IMR-90 (cell line): ENCODE results near the gene MAGOH. TPM values are rescaled to one million over a fixed set of nuclear protein-coding genes. Genes with fewer than 3 reads are reported as not detected.

Experiments
- ATAC-seq: fragments of 200-7000 bp; cut with Tn5 transposase; 2 replicates; pipeline ENCODE4 v1.9.1; 2020; ENCODE audit warnings: low read depth, mild to moderate bottlenecking, moderate library complexity
- BruUV-seq: library from RNA; stranded (reverse); fragments of 400-500 nt; replicated peaks from 2 replicates; lab custom pipeline; 2021; lab: Mats Ljungman, UMichigan
- CTCF ChIA-PET: fragments of 300-600 bp; formaldehyde crosslinking; extraction: SDS; loops from one replicate; lab custom pipeline; 2021; ENCODE audit warnings: antibody characterized with exemption; lab: Yijun Ruan, JAX
- POLR2A ChIA-PET: fragments of 300-600 bp; sonication (Branson Sonifier 250); formaldehyde crosslinking; loops from one replicate; lab custom pipeline; 2022; ENCODE audit warnings: antibody characterized with exemption; ENCODE audit not compliant: unreplicated experiment; lab: Charles Lee
- DNase-seq: peaks from one replicate; pipeline ENCODE4 v3.0.0; 2013
- H2AFZ ChIP-seq: replicated peaks from 2 replicates; pipeline ENCODE3; 2013; ENCODE audit warnings: low read length, mild to moderate bottlenecking; ENCODE audit not compliant: poor library complexity
- H2AK5ac ChIP-seq: 2 replicates; pipeline ENCODE4 v1.6.1; 2013; ENCODE audit warnings: low read depth, low read length, inconsistent platforms
- H2AK9ac ChIP-seq: replicated peaks from 2 replicates; pipeline ENCODE3; 2013; ENCODE audit warnings: mild to moderate bottlenecking, low read depth, low read length, moderate library complexity; ENCODE audit not compliant: poor library complexity
- H2BK120ac ChIP-seq: 2 replicates; pipeline ENCODE4 v1.6.1; 2013; ENCODE audit warnings: low read depth, low read length, inconsistent platforms
- H2BK15ac ChIP-seq: 3 replicates; pipeline ENCODE4 v1.6.1; 2013; ENCODE audit warnings: low read depth, low read length, inconsistent platforms
- H2BK20ac ChIP-seq: 2 replicates; pipeline ENCODE4 v1.6.1; 2013; ENCODE audit warnings: low read depth, mild to moderate bottlenecking, inconsistent platforms, low read length, moderate library complexity
- H2BK5ac ChIP-seq: 2 replicates; pipeline ENCODE4 v1.6.1; 2013; ENCODE audit warnings: mild to moderate bottlenecking, low read depth, low read length, inconsistent platforms; ENCODE audit not compliant: poor library complexity, severe bottlenecking
- H3K14ac ChIP-seq: replicated peaks from 2 replicates; pipeline ENCODE4 v1.6.1; 2013; ENCODE audit warnings: low read depth, low read length, inconsistent platforms
- H3K18ac ChIP-seq: 2 replicates; pipeline ENCODE4 v1.6.1; 2013; ENCODE audit warnings: low read depth, low read length, control low read depth
- H3K23ac ChIP-seq: 2 replicates; pipeline ENCODE4 v1.6.1; 2013; ENCODE audit warnings: low read depth, low read length, inconsistent platforms
- H3K27ac ChIP-seq: 2 replicates; pipeline ENCODE4 v1.5.1; 2013; ENCODE audit warnings: mild to moderate bottlenecking, control low read depth, low read length; ENCODE audit not compliant: insufficient read depth
- H3K27me3 ChIP-seq: 2 replicates; pipeline ENCODE4 v1.6.1; 2013; ENCODE audit warnings: low read length; ENCODE audit not compliant: control insufficient read depth, insufficient read depth
- H3K36me3 ChIP-seq: 2 replicates; pipeline ENCODE4 v1.6.1; 2013; ENCODE audit warnings: low read length, mixed read lengths; ENCODE audit not compliant: control insufficient read depth, insufficient read depth
- H3K4ac ChIP-seq: 2 replicates; pipeline ENCODE4 v1.6.1; 2013; ENCODE audit warnings: low read depth, low read length, inconsistent platforms
- H3K4me1 ChIP-seq: 2 replicates; pipeline ENCODE4 v1.6.1; 2013; ENCODE audit warnings: low read length, mixed read lengths; ENCODE audit not compliant: control insufficient read depth, insufficient read depth
- H3K4me2 ChIP-seq: 2 replicates; pipeline ENCODE4 v1.6.1; 2013; ENCODE audit warnings: low read depth, mild to moderate bottlenecking, control low read depth, low read length, moderate library complexity
- H3K4me3 ChIP-seq: 2 replicates; pipeline ENCODE4 v1.5.1; 2013; ENCODE audit warnings: low read depth, mild to moderate bottlenecking, control low read depth, low read length, moderate library complexity; ENCODE audit not compliant: insufficient read depth
- H3K56ac ChIP-seq: 2 replicates; pipeline ENCODE4 v1.6.1; 2013; ENCODE audit warnings: low read length, inconsistent platforms; ENCODE audit not compliant: insufficient read depth; ENCODE audit errors: extremely low read depth
- H3K79me1 ChIP-seq, 2 experiments: 2 replicates each; pipeline ENCODE4 v1.6.1; 2013; ENCODE audit warnings: low read length in 2 of 2, inconsistent platforms in 1 of 2, low read depth in 1 of 2
- H3K9ac ChIP-seq: 2 replicates; pipeline ENCODE4 v1.6.1; 2013; ENCODE audit warnings: low read depth, low read length, control low read depth
- H3K9me1 ChIP-seq: 2 replicates; pipeline ENCODE4 v1.6.1; 2013; ENCODE audit warnings: low read length, inconsistent platforms; ENCODE audit not compliant: insufficient read depth
- H3K9me3 ChIP-seq: 2 replicates; pipeline ENCODE4 v1.6.1; 2013; ENCODE audit warnings: low read length; ENCODE audit not compliant: control insufficient read depth, insufficient read depth
- H4K20me1 ChIP-seq: 2 replicates; pipeline ENCODE4 v1.6.1; 2013; ENCODE audit warnings: low read length, inconsistent platforms; ENCODE audit not compliant: insufficient read depth
- H4K5ac ChIP-seq: 2 replicates; pipeline ENCODE4 v1.6.1; 2013; ENCODE audit warnings: mild to moderate bottlenecking, low read depth, low read length, control low read depth
- H4K8ac ChIP-seq, 2 experiments: 2 replicates each; pipeline ENCODE4 v1.6.1; 2013; ENCODE audit warnings: low read depth in 2 of 2, low read length in 2 of 2, control low read depth in 1 of 2, inconsistent platforms in 1 of 2
- H4K91ac ChIP-seq: 2 replicates; pipeline ENCODE4 v1.6.1; 2013; ENCODE audit warnings: low read depth, low read length, inconsistent platforms; ENCODE audit not compliant: insufficient read depth
- CTCF ChIP-seq: conservative IDR thresholded peaks from 2 replicates; pipeline ENCODE4 v1.5.1; 2012; ENCODE audit warnings: mild to moderate bottlenecking, low read depth, low read length, improper control_type of control experiment
- MAZ ChIP-seq: IDR thresholded peaks from 2 replicates; pipeline ENCODE4 v1.6.1; 2012; ENCODE audit warnings: low read depth, mild to moderate bottlenecking, low read length, improper control_type of control experiment, moderate library complexity, borderline replicate concordance
- MXI1 ChIP-seq: IDR thresholded peaks from 2 replicates; pipeline ENCODE4 v1.6.1; 2012; ENCODE audit warnings: low read depth, mild to moderate bottlenecking, low read length, moderate library complexity, borderline replicate concordance
- RAD21 ChIP-seq: IDR thresholded peaks from 2 replicates; pipeline ENCODE4 v1.6.1; 2012; ENCODE audit warnings: low read length, improper control_type of control experiment
- SMC3 ChIP-seq: fragments of 150-350 bp; IDR thresholded peaks from 2 replicates; pipeline ENCODE4 v1.6.1; 2016; ENCODE audit warnings: low read depth, mild to moderate bottlenecking, antibody characterized with exemption, low read length, moderate library complexity
- WGBS, 2 experiments: methylation state at CpG; one replicate each; pipeline versions ENCODE4 v1.1.5 to v1.1.7; 2013; ENCODE audit warnings: missing lambda C conversion rate in 2 of 2; ENCODE audit not compliant: insufficient read length in 1 of 2; ENCODE audit errors: extremely low coverage in 2 of 2; 5-methylcytosine and 5-hydroxymethylcytosine counted together
- dilution Hi-C: fragments of 300-500 bp; cut with HindIII; formaldehyde crosslinking; loops from one replicate; pipeline ENCODE4 v1.14.3; 2018; ENCODE audit warnings: low sequenced_read_pairs; ENCODE audit not compliant: unreplicated experiment
- in situ Hi-C: fragments of 300-500 bp; cut with MboI; formaldehyde crosslinking; loops from 3 replicates; pipeline ENCODE4 v1.14.3; 2019; ENCODE audit warnings: low sequenced_read_pairs, inconsistent platforms, mixed read lengths
- intact Hi-C: fragments of 100-400 bp; cut with micrococcal nuclease; formaldehyde crosslinking; loops from 2 replicates; pipeline ENCODE4 v1.10.0; 2022
- polyA plus RNA-seq, 3 experiments: library from polyadenylated mRNA; depleted of rRNA; stranded (reverse); fragments of >200 nt; gene quantifications; 2 replicates each; pipeline ENCODE4 v1.2.3, GENCODE V29; 2012; ENCODE audit warnings: low replicate concordance in 1 of 3
- total RNA-seq: library from RNA; depleted of rRNA; stranded (reverse); fragments of >200 nt; gene quantifications from 2 replicates; pipeline ENCODE4 v1.2.3, GENCODE V29; 2012

Gene MAGOH
- total and polyA plus RNA-seq, 2 of the 4 experiments (the other 2 are of a cell fraction), result 3.8 to 26.3 TPM

GRCh38 chr1:53182111-53182593 lies 56.2 kb downstream of the MAGOH start:
- Histone ChIP-seq H3K4me3 (no peak overlapping the region), H3K56ac (peak overlapping the region; percentile 52; the same call in 1 of the 2 replicates), H3K23ac (peak overlapping the region; percentile 97), H4K8ac (peak overlapping the region; percentile 59 to 90; a peak in 3 of 4 replicates), H2BK120ac (peak overlapping the region; percentile 98), H3K9me1 (peaks cover 53% of the 10 kb centered on the region), H4K20me1 (no peaks in the 10 kb centered on the region), H3K14ac (peak overlapping the region; percentile 97), H3K9me3 (no peaks in the 10 kb centered on the region), H3K27ac (peak overlapping the region; percentile 98; the same call in 1 of the 2 replicates), H3K4me2 (no peak overlapping the region), H3K4me1 (peaks cover 44% of the 10 kb centered on the region), H3K79me1 (peaks cover 0 to 5% of the 10 kb centered on the region in 2 experiments; a peak in 2 of 4 replicates), H2BK15ac (peak overlapping the region; percentile 97; the same call in 2 of the 3 replicates), H4K91ac (peak overlapping the region; percentile 91), H4K5ac (peak overlapping the region; percentile 92), H2BK20ac (peak overlapping the region; percentile 76), H3K9ac (no peak overlapping the region), H3K4ac (peak overlapping the region; percentile 97), H3K18ac (peak overlapping the region; percentile 59), H2AK9ac (peak overlapping the region; percentile 33), H3K36me3 (no peaks in the 10 kb centered on the region), H2AK5ac (peak overlapping the region; percentile 97), H2BK5ac (peak overlapping the region; percentile 93), H3K27me3 (no peaks in the 10 kb centered on the region), H2AFZ (peak overlapping the region; percentile 67)
- ATAC-seq (no peak), DNase-seq (peak; percentile 67)
- no TSS peak for BruUV-seq
- peak; percentile 45; the same call in 1 of the 2 replicates for TF ChIP-seq RAD21
- TF ChIP-seq MAZ, result no peak
- TF ChIP-seq SMC3, result peak; percentile 42
- peak; percentile 55 for TF ChIP-seq CTCF
- no peak for TF ChIP-seq MXI1
- 26% methylated on average over 7 of the region's 16 CpGs; no CpG with 5 or more reads in 1 of the 2 experiments for WGBS, 2 experiments
- in situ Hi-C loops, result loop anchor here (10.0 kb wide), 2 partner anchors 277 to 477 kb away; no protein-coding TSS in a partner anchor
- POLR2A ChIA-PET, result no interaction called here
- dilution Hi-C loops, result no loop called here
- CTCF ChIA-PET, result interaction anchor here (0.6 to 1.0 kb wide), 2 partner anchors 47 to 70 kb away, joined by 3 read pairs; no protein-coding TSS in a partner anchor
- intact Hi-C loops, result loop anchor here (2.0 to 10.0 kb wide), 4 partner anchors 75 to 480 kb away; partner anchors contain the start of genes ECHDC2, PODN and SCP2
